ENCODE measurements around the gene TMBIM1. TPM values are rescaled to one million over a fixed set of nuclear protein-coding genes. Genes with fewer than 3 reads are reported as not detected.

Gene TMBIM1
- total RNA-seq, 1 experiment from 2014 or later = 70.5 TPM

Other genes with a start within 250 kb of the TMBIM1 start
- gene RUFY4, start 223.2 kb downstream of the TMBIM1 start, total RNA-seq (2014; rRNA removed; shearing (Covaris generic)) = not detected in 2 replicates
- not detected in 2 replicates for gene CXCR2, start 166.5 kb downstream of the TMBIM1 start, total RNA-seq (2014; rRNA removed; shearing (Covaris generic))
- not detected in 2 replicates for gene CXCR1, start 125.5 kb downstream of the TMBIM1 start, total RNA-seq (2014; rRNA removed; shearing (Covaris generic))
- 264 and 290 TPM in 2 replicates for gene ARPC2, start 75.3 kb downstream of the TMBIM1 start, total RNA-seq (2014; rRNA removed; shearing (Covaris generic))
- gene GPBAR1, start 31.5 kb downstream of the TMBIM1 start, total RNA-seq (2014; rRNA removed; shearing (Covaris generic)) = 0.37 TPM in 1 of 2 replicates, not detected in the other
- 120 and 187 TPM in 2 replicates for gene AAMP, start 22.4 kb downstream of the TMBIM1 start, total RNA-seq (2014; rRNA removed; shearing (Covaris generic))
- 39.6 and 40.2 TPM in 2 replicates for gene PNKD, start 22.0 kb downstream of the TMBIM1 start, total RNA-seq (2014; rRNA removed; shearing (Covaris generic))
- gene CATIP, start 64.4 kb upstream of the TMBIM1 start, total RNA-seq (2014; rRNA removed; shearing (Covaris generic)) = not detected in 2 replicates
- 0.04 and 0.10 TPM in 2 replicates for gene SLC11A1, start 89.8 kb upstream of the TMBIM1 start, total RNA-seq (2014; rRNA removed; shearing (Covaris generic))
- 19.7 and 34.1 TPM in 2 replicates for gene CTDSP1, start 107.4 kb upstream of the TMBIM1 start, total RNA-seq (2014; rRNA removed; shearing (Covaris generic))
- not detected in 2 replicates for gene VIL1, start 126.6 kb upstream of the TMBIM1 start, total RNA-seq (2014; rRNA removed; shearing (Covaris generic))